Measurements from ENCODE around the gene RPRD1B. TPM values are rescaled to one million over a fixed set of nuclear protein-coding genes. Genes with fewer than 3 reads are reported as not detected.
A peak's percentile ranks its signal among the peaks of the same experiment; 100 is the strongest.

RPRD1B gene
- total and polyA plus RNA-seq, 8 donors: 25.7 to 50.9 (median 47.4) TPM

DNA sequence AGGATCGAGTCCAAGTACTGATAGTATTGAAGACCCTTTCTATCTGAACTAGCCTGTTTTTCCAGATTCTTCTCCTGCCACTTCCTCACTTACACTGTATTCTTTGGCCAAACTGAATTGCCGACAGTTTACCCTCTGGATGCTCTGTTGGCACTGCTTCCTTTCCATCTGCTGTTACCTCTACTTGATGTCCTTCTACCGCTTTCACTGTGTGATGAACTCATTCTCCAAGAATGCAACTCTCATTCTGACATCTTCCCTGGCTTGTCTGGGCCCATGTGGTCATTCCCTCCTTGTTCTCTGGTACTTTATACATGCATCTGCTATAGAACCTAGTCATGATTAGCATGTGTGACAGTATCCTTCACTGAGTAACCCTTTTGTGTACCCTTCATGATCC is 16.3 kb downstream of the RPRD1B start:
- DNase-seq (no peak), ATAC-seq (peak; percentile 41)
- H3K36me3 ChIP-seq: peaks cover 0 to 58% of the 10 kb centered on the region in 2 donors
- TF ChIP-seq, protein P1, sequence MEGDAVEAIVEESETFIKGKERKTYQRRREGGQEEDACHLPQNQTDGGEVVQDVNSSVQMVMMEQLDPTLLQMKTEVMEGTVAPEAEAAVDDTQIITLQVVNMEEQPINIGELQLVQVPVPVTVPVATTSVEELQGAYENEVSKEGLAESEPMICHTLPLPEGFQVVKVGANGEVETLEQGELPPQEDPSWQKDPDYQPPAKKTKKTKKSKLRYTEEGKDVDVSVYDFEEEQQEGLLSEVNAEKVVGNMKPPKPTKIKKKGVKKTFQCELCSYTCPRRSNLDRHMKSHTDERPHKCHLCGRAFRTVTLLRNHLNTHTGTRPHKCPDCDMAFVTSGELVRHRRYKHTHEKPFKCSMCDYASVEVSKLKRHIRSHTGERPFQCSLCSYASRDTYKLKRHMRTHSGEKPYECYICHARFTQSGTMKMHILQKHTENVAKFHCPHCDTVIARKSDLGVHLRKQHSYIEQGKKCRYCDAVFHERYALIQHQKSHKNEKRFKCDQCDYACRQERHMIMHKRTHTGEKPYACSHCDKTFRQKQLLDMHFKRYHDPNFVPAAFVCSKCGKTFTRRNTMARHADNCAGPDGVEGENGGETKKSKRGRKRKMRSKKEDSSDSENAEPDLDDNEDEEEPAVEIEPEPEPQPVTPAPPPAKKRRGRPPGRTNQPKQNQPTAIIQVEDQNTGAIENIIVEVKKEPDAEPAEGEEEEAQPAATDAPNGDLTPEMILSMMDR (IDR thresholded peaks at IDR 0.05): no peak
- no peaks in the 10 kb centered on the region for H3K27me3 ChIP-seq
- no peak overlapping the region for H3K4me3 ChIP-seq
- H3K4me1 ChIP-seq: peaks cover 0 to 17% of the 10 kb centered on the region in 2 donors
- H3K9me3 ChIP-seq: no peaks in the 10 kb centered on the region
- H3K27ac ChIP-seq: peak overlapping the region; percentile 5
- intact Hi-C loops (cut with DNase I): no loop called here

DNA sequence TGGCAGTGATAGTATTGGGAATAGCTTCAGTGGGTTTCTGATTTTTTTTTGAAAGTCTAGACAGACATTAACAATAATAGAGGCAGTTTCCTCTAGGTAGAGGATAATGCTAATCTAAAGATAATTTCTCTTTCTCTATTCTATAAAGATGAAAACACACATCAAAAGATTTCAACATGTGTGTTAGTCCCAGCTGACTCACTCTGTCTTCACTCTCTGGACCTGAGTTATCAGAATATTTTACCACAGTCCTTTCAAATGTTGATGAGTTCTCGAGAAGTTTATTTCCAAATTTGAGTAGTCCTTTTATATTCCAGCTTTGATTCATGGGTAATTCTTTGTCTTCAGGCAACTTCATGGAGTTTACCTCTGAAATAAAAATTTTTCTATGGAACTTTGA is 17.1 kb downstream of the RPRD1B start:
- H3K36me3 ChIP-seq: peaks cover 0 to 53% of the 10 kb centered on the region in 2 donors
- intact Hi-C loops (cut with DNase I): no loop called here
- no peak overlapping the region for H3K4me3 ChIP-seq
- no peak for DNase-seq
- peaks cover 0 to 17% of the 10 kb centered on the region in 2 donors for H3K4me1 ChIP-seq
- H3K9me3 ChIP-seq: no peaks in the 10 kb centered on the region
- TF ChIP-seq, protein P1 (IDR thresholded peaks at IDR 0.05): no peak
- H3K27ac ChIP-seq: no peak overlapping the region
- no peaks in the 10 kb centered on the region for H3K27me3 ChIP-seq
- peak; percentile 16 for ATAC-seq

DNA sequence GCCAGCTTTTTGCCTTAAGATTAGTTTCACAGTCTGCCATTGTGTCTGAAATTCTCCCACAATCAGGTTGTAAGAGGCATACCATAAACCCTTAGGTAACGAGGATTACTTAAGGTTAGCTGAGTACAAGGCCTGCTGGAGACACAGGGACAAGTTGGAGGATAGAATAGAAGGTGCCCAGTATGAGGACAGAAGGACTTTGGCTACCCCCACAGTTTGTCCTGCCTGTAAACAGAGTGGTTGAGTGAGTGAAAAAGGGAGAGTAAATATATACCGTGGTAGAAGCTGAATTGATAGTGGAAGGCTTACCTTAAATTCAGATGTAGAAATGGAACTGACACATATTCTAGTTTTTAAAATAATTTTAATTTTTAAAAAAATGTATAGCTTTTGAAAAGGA is 19.3 kb downstream of the RPRD1B start:
- intact Hi-C loops (cut with DNase I): no loop called here
- TF ChIP-seq, protein P1 (IDR thresholded peaks at IDR 0.05): no peak
- no peak overlapping the region for H3K27ac ChIP-seq
- no peaks in the 10 kb centered on the region for H3K27me3 ChIP-seq
- peaks cover 0 to 21% of the 10 kb centered on the region in 2 donors for H3K4me1 ChIP-seq
- H3K36me3 ChIP-seq: peaks cover 0 to 53% of the 10 kb centered on the region in 2 donors
- ATAC-seq: peak; percentile 13
- H3K9me3 ChIP-seq: no peaks in the 10 kb centered on the region
- DNase-seq: no peak
- no peak overlapping the region for H3K4me3 ChIP-seq

DNA sequence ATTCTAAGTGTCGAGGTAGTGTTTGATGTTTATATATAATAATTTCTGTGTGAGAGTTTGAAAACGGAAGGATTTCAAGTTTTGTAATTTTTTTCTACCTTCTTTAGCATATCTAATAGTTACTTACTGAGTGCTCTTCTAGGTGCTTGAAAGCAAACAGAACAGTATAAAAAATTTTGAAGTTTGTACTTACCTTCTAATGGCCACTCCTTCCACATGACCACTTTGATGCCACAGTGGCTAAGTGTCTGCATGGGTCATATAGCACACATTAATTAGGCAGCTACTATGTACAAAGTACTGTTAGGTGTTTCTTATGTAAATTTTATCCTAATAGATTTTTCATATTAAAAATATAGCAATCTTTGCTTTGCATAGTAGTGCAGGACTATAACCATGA is 21.1 kb downstream of the RPRD1B start:
- H3K4me3 ChIP-seq: no peak overlapping the region
- no peaks in the 10 kb centered on the region for H3K27me3 ChIP-seq
- TF ChIP-seq, protein P1 (IDR thresholded peaks at IDR 0.05): no peak
- no peak overlapping the region for H3K27ac ChIP-seq
- ATAC-seq (peak; percentile 73), DNase-seq (no peak)
- H3K9me3 ChIP-seq: no peaks in the 10 kb centered on the region
- H3K4me1 ChIP-seq: peaks cover 0 to 18% of the 10 kb centered on the region in 2 donors
- intact Hi-C loops (cut with DNase I): loop anchor here in 1 of 2 donors (5.0 kb wide), 1 partner anchor 168 kb away; no protein-coding TSS in a partner anchor
- H3K36me3 ChIP-seq: peaks cover 0 to 55% of the 10 kb centered on the region in 2 donors

DNA sequence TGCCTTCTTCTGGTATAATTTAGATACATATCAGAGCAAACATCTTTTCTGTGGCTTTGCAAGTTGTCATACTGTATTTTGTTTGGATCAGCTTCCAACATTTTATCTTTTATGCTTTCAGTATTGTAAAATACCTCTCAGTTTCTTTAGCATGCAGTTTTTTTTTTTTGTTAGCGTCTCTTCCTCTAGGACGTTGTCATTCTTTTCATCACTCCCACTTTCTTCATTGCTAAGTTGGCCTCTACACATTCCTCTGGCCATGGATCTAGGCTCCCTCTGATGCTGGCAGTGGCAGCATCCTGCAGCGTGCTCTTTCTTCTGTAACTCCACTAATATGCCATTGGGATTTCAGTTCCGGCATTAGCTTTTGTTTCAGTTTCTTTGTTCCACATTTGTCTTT is 21.7 kb downstream of the RPRD1B start:
- H3K27me3 ChIP-seq: no peaks in the 10 kb centered on the region
- no peaks in the 10 kb centered on the region for H3K9me3 ChIP-seq
- no peak overlapping the region for H3K4me3 ChIP-seq
- intact Hi-C loops (cut with DNase I): loop anchor here in 1 of 2 donors (5.0 kb wide), 1 partner anchor 167 kb away; no protein-coding TSS in a partner anchor
- H3K4me1 ChIP-seq: peaks cover 2 to 13% of the 10 kb centered on the region in 2 donors
- no peak for DNase-seq
- no peak overlapping the region for H3K27ac ChIP-seq
- peaks cover 0 to 55% of the 10 kb centered on the region in 2 donors for H3K36me3 ChIP-seq
- TF ChIP-seq, protein P1 (IDR thresholded peaks at IDR 0.05): no peak
- ATAC-seq: no peak

Data from left lung (tissue), 10 donors.